Adipocyte (in vitro differentiated cells): Measurements from ENCODE around the gene TRPC4.

Experiments used
- DNase-seq: peaks from one replicate; pipeline ENCODE4 v3.0.0-alpha.2; 2015; ENCODE audit warnings: low read depth
- H3K27me3 ChIP-seq: replicated peaks from 2 replicates; pipeline ENCODE4 v1.7.0; 2013; ENCODE audit warnings: mild to moderate bottlenecking, low read length, moderate library complexity; ENCODE audit not compliant: control insufficient read depth, insufficient read depth
- H3K36me3 ChIP-seq: 2 replicates; pipeline ENCODE4 v1.7.0; 2013; ENCODE audit warnings: low read length, mild to moderate bottlenecking, moderate library complexity; ENCODE audit not compliant: control insufficient read depth, insufficient read depth, severe bottlenecking
- H3K4me1 ChIP-seq: 2 replicates; pipeline ENCODE4 v1.7.0; 2013; ENCODE audit warnings: mild to moderate bottlenecking, low read length, moderate library complexity; ENCODE audit not compliant: control insufficient read depth, insufficient read depth
- H3K4me3 ChIP-seq: 2 replicates; pipeline ENCODE4 v1.7.0; 2013; ENCODE audit warnings: mild to moderate bottlenecking, low read length, moderate library complexity
- H3K9ac ChIP-seq: 2 replicates; pipeline ENCODE4 v1.7.0; 2013; ENCODE audit warnings: mild to moderate bottlenecking, low read length, moderate library complexity
- H3K9me3 ChIP-seq: 2 replicates; pipeline ENCODE4 v1.7.0; 2013; ENCODE audit warnings: mild to moderate bottlenecking, low read length, moderate library complexity; ENCODE audit not compliant: control insufficient read depth

Gene TRPC4

DNA sequence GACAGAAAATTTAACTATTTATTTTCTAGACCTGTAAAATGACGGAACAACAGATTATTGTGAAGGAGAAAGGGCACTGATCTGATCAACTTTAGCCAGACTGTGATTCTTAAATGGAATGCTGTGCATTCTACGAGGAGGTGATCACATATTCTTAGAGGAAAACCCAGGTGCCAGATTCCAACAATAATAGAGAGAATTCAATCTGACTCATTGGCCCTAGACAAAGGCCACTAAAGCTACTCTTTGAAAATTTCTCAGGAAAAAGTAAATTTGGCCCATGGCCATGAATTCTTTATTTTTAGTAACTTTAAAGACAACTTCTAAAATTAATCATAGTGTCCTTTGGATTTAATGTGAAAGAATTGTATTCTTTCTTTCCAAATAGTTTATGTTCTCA, 212.4 kb downstream of the TRPC4 start:
- Histone ChIP-seq H3K4me1 (peaks cover 4% of the 10 kb centered on the region), H3K4me3 (no peak overlapping the region), H3K9me3 (no peaks in the 10 kb centered on the region), H3K9ac (peak overlapping the region; percentile 31), H3K36me3 (no peaks in the 10 kb centered on the region), H3K27me3 (no peaks in the 10 kb centered on the region)
- peak; percentile 31 for DNase-seq

GRCh38 chr13:37656247-37656940, 213.2 kb downstream of the TRPC4 start:
- peak; percentile 80 for DNase-seq
- Histone ChIP-seq H3K9me3 (no peaks in the 10 kb centered on the region), H3K27me3 (no peaks in the 10 kb centered on the region), H3K4me3 (no peak overlapping the region), H3K4me1 (peaks cover 4% of the 10 kb centered on the region), H3K9ac (peak overlapping the region; percentile 36), H3K36me3 (no peaks in the 10 kb centered on the region)

- no peaks in the 10 kb centered on the region for H3K9me3 ChIP-seq
- H3K27me3 ChIP-seq: no peaks in the 10 kb centered on the region
- H3K4me3 ChIP-seq: no peak overlapping the region
- H3K4me1 ChIP-seq: peaks cover 2% of the 10 kb centered on the region
- H3K36me3 ChIP-seq: no peaks in the 10 kb centered on the region
- no peak for DNase-seq
- no peak overlapping the region for H3K9ac ChIP-seq
Measured at GRCh38 chr13:37652596-37652995, 217.0 kb downstream of the TRPC4 start.

DNA sequence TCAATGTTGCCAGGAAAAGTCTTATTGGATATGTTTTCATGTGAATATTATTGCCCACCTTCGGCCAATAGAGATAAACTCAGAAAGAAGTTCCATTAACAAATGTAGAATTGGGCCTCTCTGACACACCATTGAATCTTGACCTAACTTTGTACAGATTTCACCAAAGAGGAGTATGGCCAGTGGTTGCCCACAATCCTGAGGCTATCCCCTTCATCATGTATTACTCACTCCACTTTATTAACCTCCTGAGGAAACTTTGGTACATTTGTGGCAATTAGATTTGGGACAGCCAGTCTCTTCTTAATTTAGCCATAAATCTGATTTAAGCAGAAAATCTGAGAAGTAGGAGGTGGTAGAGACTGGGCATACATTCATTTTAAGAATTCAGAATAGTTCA, 217.7 kb downstream of the TRPC4 start:
- DNase-seq: no peak
- Histone ChIP-seq H3K4me1 (no peaks in the 10 kb centered on the region), H3K9me3 (no peaks in the 10 kb centered on the region), H3K27me3 (no peaks in the 10 kb centered on the region), H3K9ac (no peak overlapping the region), H3K36me3 (no peaks in the 10 kb centered on the region), H3K4me3 (no peak overlapping the region)

DNA sequence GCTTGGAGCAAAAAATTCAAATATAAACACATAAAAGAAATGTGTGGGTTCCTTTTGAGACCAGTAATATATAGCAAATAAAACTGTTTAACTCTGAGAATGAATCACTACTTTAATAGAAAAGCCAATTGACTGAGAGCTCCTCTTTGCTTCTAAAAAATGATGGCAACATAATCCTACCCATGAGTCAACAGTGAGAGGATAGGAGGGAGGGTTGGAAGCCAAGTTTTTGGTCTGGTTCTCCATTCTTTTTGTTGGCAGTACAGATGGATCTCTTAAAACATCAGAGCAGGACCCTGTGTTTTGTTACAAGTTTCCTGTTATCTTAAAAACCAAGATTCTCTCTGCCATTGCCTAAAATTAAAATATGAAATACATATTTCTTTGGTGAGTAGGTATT, 221.0 kb downstream of the TRPC4 start:
- peak; percentile 60 for DNase-seq
- Histone ChIP-seq H3K4me3 (no peak overlapping the region), H3K36me3 (no peaks in the 10 kb centered on the region), H3K4me1 (peaks cover 6% of the 10 kb centered on the region), H3K9ac (no peak overlapping the region), H3K27me3 (no peaks in the 10 kb centered on the region), H3K9me3 (no peaks in the 10 kb centered on the region)

DNA sequence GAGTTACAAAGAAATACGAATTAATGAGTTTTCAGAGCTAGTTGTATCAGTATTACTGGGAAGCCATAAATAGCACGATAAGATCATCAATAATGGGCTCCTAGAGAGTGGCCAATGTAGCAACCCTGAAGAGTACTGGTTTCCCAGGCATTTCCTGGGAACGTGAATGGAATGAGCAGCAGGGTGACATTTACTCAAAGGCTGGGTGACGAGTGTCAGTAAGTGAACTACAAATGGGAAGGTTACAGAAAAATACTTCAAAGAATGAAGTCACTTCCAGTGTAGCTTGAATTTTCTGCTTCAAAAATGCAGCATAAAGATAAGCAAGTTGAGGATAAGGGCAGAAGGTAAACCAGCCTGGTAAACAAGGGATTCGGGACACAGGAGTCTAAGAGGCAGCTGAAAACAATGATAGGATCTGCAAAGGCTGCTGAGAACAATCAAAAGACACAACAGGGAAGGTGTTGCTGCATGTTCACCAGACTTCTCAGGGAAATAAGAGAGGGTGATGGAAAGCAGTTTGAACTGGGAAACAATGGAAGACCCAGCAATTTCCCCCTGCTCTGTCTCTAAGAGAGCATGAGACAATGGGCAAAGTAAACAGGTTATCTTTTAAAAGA, 222.4 kb downstream of the TRPC4 start:
- Histone ChIP-seq H3K27me3 (no peaks in the 10 kb centered on the region), H3K36me3 (no peaks in the 10 kb centered on the region), H3K4me3 (no peak overlapping the region), H3K4me1 (peaks cover 6% of the 10 kb centered on the region), H3K9ac (no peak overlapping the region), H3K9me3 (no peaks in the 10 kb centered on the region)
- DNase-seq: no peak

- Histone ChIP-seq H3K36me3 (no peaks in the 10 kb centered on the region), H3K27me3 (no peaks in the 10 kb centered on the region), H3K9me3 (no peaks in the 10 kb centered on the region), H3K9ac (no peak overlapping the region), H3K4me3 (no peak overlapping the region), H3K4me1 (peaks cover 6% of the 10 kb centered on the region)
- DNase-seq: no peak
Measured at GRCh38 chr13:37646531-37646930, 223.0 kb downstream of the TRPC4 start.

- DNase-seq: peak; percentile 33
- Histone ChIP-seq H3K36me3 (no peaks in the 10 kb centered on the region), H3K9me3 (no peaks in the 10 kb centered on the region), H3K4me1 (peaks cover 6% of the 10 kb centered on the region), H3K9ac (no peak overlapping the region), H3K4me3 (no peak overlapping the region), H3K27me3 (no peaks in the 10 kb centered on the region)
Measured at GRCh38 chr13:37645181-37645740, 224.3 kb downstream of the TRPC4 start.

DNA sequence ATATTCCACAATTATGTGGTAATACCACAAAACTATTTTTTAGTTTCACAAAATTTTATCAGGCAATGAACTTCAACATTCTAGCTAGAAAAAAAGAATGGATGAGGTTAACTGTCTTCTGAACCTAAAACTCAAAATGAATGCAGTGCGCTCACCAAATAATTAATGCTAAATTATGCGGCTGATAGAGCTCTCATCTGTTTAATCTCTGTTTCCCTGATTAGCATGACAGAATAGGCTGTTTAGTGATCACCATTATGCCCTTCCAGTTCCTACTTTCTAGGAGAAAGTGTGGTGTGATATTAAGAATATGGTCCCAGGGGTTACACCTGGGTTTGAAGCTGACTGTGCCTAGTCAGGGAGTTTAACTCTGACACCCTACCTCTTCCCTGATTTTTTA, 228.2 kb downstream of the TRPC4 start:
- no peak overlapping the region for H3K4me3 ChIP-seq

DNA sequence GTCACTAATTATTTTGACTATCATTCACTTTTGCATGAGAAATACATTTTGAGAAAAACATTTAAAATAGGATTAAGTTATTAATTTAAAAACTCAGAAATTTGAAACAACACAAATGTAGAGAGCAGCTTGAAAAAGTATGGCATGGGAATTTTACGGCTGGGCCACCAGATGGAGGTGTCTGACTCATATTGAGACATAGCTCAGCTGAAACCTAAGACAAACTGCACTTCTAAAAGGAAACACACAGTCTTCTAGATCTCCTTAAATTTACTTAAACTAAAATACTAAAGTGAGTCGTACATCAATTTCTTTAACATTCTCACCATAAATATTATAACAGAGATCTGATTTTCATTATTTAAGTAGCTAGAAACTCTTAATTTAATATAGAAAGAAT, 229.1 kb downstream of the TRPC4 start:
- peak; percentile 80 for DNase-seq
- Histone ChIP-seq H3K4me1 (peaks cover 5% of the 10 kb centered on the region), H3K36me3 (no peaks in the 10 kb centered on the region), H3K9ac (no peak overlapping the region), H3K27me3 (no peaks in the 10 kb centered on the region), H3K4me3 (no peak overlapping the region), H3K9me3 (no peaks in the 10 kb centered on the region)

More for the DNA sequence above, 228.2 kb downstream of the TRPC4 start:
- peak overlapping the region; percentile 11 for H3K9ac ChIP-seq
- no peaks in the 10 kb centered on the region for H3K9me3 ChIP-seq
- H3K4me1 ChIP-seq: peaks cover 6% of the 10 kb centered on the region
- no peak for DNase-seq
- no peaks in the 10 kb centered on the region for H3K36me3 ChIP-seq
- H3K27me3 ChIP-seq: no peaks in the 10 kb centered on the region

GRCh38 chr13:37636701-37637100, 232.9 kb downstream of the TRPC4 start:
- H3K9ac ChIP-seq: no peak overlapping the region
- H3K4me3 ChIP-seq: no peak overlapping the region
- no peaks in the 10 kb centered on the region for H3K27me3 ChIP-seq
- H3K36me3 ChIP-seq: no peaks in the 10 kb centered on the region
- DNase-seq: no peak
- no peaks in the 10 kb centered on the region for H3K4me1 ChIP-seq
- H3K9me3 ChIP-seq: no peaks in the 10 kb centered on the region
